COR-L47 (cell line): ENCODE results near the gene FIZ1.

Experiments
- DNase-seq: peaks from one replicate; lab custom pipeline; 2025; lab: John Stamatoyannopoulos, UW

Gene FIZ1

DNA sequence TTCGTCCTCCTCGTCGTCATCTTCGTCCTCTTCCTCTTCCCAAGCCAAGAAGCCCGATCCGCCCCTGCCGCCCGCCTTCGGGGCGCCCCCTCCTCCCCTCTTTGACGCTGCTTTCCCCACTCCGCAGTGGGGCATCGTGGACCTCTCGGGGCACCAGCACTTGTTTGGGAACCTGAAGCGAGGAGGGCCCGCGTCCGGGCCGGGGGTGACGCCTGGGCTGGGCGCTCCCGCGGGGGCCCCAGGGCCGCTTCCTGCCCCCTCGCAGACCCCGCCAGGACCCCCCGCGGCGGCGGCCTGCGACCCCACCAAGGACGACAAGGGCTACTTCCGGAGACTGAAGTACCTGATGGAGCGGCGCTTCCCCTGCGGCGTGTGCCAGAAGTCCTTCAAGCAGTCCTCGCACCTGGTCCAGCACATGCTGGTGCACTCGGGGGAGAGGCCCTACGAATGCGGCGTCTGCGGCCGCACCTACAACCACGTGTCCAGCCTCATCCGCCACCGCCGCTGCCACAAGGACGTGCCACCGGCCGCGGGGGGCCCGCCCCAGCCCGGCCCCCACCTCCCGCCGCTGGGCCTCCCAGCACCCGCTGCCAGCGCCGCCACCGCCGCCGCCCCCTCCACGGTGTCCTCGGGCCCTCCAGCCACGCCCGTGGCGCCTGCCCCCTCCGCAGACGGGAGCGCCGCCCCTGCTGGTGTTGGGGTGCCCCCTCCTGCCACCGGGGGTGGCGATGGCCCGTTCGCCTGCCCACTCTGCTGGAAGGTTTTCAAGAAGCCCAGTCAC is 14.8 kb upstream of the FIZ1 start:
- DNase-seq = no peak

DNA sequence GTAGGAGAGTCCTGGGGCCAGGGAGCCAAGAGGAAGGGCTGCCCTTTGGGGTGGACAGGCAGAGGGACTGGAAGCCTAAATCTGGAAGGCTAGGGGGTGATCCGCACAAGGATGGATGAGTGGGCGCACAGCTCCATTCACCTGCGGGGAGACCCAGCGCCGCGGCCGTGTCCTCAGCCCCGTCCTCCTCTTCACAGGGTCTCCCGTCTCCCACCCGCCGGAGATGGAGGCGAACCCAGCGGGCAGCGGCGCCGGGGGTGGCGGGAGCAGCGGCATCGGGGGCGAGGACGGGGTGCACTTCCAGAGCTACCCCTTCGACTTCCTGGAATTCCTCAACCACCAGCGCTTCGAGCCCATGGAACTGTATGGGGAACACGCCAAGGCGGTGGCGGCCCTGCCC is 14.1 kb upstream of the FIZ1 start:
- no peak for DNase-seq

DNA sequence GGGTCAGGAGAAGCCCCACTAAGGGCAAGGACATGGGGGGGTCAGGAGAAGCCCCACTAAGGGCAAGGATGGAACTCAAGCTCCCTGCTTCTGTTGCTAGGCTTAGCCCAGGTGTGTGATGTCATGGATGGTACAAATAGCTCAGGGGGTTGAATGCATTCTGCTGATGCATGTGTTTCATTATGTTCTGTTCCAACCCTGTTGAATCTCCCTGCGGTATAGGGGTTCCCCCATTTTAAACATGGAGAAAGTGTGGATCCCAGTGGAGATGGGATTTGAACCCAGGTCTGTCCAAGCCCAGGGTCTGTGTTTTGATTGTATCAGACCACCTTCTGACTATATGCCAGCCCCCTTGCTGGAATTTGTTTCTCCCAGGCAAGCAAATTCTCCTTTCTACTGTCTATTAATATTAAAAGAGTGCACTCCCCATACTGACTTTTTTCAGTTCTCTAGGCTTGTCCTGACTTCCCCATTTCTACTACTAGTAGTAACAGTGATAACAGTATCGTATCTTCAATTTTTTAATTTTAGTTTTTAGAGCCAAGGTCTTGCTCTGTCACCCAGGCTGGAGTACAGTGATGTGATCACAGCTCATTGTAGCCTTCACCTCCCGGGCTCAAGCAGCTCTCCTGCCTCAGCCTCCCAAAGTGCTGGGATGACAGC is 12.8 kb upstream of the FIZ1 start:
- no peak for DNase-seq

DNA sequence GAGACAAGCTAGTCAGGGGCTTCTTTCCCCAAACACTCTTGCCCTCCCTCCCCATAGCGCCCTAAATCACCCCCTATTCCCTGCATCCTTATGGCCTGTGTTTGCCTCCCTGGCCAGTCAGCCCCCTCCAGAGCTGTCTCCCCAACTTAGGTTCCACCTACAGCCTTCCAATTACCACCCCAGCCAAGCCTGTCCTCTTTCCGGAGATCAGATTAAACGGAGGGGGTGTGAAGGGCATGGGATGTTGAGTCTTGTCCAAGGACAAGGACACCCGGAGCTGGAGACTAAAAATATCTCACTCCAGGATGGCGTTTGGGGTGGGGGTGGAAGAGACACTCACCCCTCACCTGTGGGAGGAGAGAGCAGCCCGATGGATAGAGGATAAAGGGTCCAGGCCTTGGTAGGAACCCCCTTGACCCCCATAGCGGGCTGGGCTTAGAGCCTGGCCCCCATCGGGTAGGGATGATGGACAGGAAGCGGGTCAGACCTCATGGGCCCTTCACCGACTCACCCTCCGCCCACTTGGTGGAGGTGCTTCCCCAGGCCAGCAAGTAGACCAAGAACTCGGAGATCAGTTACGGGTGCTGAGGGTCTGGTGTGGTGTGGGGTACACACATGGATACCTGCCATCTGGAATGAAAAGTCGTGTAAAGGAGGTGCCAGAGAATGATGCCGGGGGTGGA is 12.1 kb upstream of the FIZ1 start:
- DNase-seq = no peak

DNA sequence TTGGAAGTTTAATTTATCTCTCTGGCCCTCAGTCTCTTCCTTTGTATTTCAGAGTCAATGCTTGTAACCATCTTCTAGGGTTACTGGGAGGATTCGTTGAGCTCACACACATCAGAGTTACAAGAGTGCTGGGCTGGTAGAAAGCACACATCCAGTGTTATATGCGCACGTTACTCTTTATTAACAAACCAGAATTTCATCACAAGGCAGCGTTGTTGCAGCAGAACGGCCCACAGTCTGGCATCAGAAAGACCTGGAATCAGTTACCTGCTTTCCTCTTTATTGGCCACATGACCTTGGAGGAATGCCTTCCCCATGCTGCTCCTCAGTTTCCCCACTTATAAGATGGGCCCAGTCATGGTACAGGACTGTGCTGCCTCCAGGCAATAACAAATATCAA is 10.0 kb upstream of the FIZ1 start:
- no peak for DNase-seq

DNA sequence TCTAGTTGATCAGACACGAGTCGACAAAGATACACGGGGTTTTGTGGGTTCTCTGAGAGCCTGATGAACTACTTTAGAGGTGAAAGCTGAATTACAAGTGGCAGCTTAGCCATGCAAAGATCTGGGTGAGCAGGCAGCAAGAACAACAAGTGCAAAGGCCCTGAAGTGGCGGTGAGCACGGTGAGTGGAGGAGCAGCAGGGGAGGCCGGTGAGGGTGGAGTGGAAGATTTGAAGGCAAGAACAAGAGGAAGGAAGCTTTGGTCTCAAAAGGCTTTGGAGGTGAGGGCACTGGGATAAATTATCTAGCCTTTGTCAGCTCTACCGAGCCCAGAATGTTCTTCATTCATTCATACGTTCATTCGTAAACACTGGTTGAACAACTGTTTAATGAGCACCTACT is 7.5 kb upstream of the FIZ1 start:
- no peak for DNase-seq

DNA sequence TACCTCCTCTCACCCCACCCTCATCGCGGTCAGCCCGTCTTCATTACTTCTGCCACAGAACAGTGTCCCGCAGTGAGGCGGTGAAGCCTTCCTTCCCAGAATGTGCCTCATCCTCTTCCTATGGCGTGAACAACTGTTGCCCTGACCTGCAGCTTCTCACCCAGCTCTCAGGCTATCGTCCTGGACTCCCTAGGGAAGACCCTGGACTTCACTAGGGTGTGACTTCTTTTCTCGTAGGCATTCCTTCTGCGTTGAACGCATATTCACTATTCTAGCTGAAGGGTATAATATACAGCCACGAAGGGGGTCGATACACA is 7.1 kb upstream of the FIZ1 start:
- DNase-seq = no peak

DNA sequence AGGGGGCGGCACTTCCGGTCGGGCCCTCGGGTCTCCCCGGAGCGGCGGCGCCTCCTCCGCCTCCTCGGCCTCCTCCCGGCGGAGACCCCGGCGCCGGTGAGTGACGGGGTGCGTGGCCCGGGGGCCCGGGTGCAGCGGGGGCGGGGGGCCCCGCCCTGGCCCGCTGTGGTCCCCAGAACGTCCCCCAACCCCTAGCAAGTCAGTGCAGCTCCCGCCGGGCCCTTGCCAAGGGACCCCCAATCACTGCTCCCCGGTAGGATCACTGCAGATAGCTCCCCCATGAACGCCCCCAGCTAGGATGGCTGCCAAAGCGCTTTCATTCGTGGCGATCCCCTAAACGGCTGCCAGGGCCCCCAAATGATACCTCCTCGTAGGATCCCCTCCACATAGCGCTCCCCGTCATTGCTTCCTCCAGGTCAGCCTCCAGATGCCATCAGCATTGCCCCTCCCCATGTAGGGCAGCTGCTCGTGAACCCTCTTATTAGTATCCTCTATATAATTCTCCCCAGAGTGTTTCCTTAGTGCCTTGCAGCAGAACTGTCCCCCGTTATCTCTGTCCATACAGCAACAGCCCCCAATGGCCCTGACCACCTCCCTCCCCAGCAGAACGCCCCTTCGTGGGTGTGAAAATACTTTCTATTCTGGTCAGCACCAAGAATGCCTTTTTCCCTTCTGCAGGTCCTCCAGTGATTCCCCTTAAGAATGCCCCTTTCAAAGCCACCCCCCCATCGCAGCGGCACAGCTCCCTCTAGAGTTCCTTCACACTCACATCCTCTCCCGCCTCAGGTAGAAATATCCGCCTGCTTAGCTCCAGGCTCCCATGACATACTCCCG is 6.5 kb upstream of the FIZ1 start, which contains the start of gene ZNF865:
ZNF865 (plus strand) TSS at position 11 of the 834 bp plus-strand sequence. CDS start 7,972 bp downstream, outside the sequence.
- peak; percentile 72 for DNase-seq

DNA sequence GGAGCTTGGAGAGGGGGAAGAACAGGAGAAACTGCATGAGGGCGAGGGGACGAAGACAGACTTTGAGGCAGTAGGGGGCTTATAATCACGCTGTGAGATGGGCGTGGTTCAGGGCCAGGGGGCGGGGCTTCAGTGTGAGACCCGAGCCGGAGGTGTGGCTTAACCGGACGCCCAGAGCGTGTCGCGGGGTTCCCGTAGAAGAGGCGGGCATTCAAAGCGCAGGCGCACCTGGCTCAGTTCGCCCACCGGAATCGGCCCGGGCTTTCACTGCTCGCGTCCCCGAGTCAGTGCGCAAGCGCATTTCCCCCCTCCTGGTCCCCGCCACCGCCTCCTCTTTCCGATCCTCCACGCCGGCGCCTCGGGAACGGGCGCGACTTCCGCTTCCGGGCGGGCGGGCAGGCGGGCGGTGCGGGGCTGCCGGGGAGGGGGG is 5.9 kb upstream of the FIZ1 start:
- DNase-seq = peak; percentile 99

DNA sequence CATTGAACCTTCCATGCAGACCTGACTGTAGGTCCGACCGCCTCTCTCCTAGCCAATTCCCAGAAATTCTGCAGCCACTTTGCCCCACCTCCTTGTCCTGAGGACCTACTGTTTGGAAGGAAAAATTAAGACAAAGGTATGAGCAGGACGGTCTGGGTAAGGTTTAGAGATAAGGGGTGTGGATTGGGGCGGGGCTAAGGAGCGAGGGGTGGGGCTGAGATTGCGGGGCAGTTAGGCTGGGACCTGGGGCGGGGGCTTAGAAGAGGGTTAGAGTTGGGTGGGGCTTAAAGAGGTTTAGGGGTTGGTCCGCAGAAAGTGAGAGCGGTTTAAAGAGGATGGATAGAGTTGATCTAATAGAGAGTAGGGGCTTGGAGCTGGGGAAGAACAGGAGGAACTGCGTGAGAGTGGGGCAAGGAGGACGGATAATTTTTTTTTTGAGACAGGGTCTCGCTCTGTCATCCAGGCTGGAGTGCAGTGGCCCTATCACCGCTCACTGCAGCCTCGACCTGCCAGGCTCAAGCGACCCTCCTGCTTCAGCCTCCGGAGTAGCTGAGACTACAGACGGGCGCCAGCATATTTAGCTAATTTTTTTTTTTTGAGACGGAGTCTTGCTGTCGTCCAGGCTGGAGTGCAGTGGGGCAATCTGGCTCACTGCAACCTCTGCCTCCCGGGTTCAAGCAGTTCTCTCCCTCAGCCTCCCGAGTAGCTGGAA is 4.4 kb upstream of the FIZ1 start:
- DNase-seq = no peak

DNA sequence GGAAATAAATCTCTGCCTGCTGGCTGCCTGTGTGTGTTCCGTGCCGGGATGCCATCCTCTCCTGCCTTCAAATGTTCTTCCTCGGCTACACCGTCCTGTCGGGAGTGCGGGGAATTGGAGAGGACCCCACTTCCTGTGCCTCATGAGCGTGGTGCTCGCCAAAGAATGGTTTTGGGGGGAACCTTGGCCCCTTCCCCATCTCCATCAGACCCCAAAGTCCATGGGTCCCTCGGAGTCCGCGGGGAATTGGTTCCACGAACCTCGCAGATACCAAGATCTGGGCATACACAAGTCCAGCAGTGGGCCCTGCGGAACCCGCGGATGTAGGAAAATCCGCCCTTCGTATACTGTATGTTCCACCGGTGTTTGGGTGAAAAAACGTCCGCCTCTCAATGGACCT is 3.8 kb upstream of the FIZ1 start:
- no peak for DNase-seq

DNA sequence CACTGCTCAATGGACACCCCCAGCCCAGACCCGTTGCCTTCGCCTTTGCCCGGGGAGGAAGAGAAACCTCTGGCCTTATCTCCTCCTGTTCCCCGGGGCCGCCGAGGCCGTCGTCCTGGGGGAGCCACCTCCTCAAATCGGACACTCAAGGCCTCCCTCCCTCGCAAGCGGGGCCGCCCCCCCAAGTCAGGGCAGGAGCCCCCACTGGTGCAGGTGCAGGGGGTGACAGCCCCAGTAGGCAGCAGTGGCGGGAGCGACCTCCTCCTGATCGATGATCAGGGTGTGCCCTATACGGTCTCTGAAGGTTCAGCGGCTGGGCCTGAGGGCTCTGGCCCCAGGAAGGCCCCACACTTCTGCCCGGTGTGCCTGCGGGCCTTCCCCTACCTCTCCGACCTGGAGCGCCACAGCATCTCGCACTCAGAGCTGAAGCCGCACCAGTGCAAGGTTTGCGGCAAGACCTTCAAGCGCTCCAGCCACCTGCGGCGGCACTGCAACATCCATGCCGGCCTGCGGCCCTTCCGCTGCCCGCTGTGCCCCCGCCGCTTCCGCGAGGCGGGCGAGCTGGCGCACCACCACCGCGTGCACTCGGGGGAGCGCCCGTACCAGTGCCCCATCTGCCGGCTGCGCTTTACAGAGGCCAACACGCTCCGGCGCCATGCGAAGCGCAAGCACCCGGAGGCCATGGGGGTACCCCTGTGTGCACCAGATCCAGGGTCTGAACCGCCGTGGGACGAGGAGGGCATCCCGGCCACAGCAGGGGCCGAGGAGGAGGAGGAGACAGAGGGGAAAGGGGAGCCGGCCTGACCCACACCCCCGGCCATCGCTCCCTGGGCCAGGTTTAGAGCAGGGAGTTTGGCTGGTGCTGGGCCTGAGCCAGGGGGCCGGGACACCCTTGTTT is 3.0 kb upstream of the FIZ1 start:
- DNase-seq = no peak

DNA sequence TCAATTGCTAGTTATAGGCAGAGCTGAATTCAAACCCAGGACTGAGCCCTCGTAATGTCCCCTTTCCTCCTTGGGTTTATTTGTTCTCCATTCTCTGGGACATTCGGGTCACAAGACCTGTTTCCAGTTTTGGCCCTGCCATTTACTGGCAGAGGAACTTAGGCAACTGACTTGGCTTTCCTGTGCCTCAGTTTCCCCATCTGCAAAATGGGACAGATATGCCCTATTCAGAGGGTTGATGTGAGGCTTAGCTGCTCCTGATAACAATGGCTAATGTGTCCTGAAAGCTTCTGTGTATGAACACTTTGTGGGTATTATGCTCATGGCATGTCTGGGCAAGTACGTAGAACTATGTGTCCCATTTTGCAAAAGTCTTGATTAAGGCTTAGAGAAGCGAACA is 1.8 kb upstream of the FIZ1 start:
- no peak for DNase-seq

DNA sequence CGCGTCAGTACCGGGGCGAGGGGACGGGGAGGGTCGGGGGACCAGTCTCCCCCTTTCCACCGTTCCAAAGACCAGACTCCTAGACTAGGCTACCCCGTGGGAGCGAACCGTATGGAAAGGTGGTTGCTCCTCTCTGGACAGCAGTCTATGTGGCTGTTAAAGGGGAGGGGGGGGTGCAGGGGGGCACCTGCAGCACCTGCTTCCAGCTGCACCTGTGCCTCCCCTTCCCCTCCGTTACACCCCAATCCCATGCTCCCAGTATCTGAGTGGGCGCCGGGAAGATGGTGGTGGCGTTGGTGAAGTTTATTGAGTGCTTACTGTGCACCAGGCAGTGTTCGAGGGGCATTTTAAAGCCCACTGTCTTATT is 1.3 kb upstream of the FIZ1 start:
- DNase-seq = no peak

DNA sequence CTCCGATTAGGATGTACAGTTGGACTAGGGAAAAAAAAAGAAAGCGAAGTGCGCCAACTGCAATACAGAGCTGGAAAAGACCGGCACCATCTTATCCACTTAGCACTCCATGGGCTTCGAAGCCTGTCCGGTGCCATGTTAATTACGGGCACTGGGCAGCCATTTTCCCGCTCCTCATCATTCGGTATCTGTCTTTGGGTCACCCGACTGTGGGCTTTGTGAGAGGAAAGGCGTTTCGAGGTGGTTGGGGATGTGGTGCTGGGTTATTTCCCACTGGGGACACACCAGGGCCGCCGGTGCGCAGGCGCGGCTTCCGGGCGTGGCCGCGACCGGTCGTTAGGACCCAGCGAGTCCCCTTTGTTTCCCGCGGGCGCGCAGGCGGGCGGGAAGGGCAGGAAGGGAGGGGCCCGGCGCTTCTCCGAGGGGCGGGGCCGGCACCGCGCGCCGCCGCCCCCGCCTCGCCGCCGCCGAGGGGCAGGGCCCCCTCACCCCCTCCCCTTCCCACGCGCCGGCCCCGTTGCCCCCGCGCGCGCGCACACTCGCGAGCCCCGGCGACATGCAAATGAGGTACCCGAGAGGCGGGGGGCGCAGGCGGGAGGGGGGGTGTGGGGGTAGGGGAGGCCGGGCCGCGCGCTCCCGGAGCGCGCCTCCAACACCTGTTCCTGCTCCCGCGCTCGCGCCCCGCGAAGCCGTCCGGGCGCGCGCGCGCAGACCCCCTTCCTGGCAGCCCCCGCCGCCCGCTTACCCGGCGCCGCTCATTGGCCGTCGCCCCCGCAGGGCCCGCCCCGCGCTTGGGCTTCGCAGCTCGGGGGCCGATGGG is 735 bp upstream of the FIZ1 start, which contains the start of gene ZNF524:
ZNF524 (plus strand) TSS at position 447 of the 820 bp plus-strand sequence. CDS start 1,825 bp downstream, outside the sequence.
- DNase-seq = peak; percentile 88

DNA sequence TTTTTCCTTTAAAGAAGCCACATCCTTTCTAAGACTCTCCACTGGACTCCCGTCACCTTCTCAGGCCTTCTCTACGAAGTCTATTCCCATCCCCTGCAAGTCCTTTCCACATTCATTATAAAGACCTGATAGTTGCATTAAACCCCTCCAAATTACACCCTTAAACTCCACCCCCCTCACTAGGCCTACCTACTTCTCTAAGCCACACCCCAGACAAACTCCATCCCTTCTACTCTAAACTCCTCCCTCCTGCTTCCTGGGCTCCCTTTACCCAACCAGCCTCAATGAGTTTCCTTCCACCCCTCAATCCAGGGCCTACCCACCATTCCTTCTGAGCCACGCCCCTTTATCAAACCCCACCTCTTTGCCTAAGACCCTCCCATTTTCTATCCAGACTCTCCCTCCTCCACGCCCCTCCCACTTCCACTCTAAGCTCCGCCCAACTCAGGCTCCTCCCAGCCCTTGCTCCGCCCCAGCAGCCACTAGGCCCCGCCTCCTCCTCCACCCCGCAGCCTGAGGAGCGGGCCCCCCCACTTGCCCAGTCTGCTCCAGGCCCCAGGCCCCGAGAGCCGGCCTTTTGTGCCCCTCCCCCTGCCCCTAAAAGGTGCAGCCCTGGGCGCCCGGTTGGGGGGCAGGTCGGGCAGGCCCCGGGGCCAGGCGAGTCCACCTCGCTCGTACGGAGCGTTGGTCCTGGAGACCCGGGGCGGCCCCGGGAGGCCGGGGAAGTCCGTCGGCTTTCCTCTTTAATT is 424 bp downstream of the FIZ1 start:
- DNase-seq = peak; percentile 88

DNA sequence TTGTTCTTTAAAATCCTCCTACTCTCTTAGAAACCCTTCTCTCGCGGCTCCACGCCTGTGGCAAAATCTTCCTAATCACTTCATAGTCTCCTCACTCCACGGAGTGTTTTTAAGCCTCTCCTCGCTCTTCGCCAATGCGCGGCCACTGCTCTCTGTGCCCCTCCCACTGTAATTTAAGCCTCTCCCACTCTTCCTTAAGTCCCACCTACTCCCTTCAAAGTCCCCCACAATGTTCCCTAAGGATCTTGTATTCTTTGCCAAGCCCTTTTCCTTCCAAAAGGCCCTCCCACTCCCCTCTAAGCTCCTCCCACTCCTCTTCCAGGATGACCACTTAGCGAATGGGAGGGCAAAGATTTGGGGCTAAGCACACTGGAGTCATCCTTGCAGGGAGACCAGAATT is 1.3 kb downstream of the FIZ1 start:
- no peak for DNase-seq

DNA sequence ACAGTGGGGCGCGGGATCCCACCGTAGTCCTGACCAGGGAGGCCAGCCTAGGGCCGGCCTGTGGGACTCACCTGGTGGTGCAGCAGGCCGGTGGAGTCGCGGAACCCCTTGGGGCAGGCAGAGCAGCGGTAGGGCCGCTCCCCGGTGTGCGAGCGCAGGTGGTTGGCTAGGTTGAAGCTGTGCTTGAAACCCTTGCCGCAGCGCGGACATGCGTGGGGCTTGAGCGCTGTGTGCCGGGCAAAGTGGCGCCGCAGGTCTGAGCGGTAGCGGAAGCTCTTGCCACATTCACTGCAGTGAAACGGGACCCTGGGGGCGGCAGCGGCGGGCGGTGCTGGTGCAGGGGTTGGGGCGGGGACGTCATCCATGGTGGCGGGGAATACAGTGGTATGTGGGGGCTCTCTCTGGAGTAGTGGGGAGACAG is 1.8 kb downstream of the FIZ1 start:
- DNase-seq = no peak

DNA sequence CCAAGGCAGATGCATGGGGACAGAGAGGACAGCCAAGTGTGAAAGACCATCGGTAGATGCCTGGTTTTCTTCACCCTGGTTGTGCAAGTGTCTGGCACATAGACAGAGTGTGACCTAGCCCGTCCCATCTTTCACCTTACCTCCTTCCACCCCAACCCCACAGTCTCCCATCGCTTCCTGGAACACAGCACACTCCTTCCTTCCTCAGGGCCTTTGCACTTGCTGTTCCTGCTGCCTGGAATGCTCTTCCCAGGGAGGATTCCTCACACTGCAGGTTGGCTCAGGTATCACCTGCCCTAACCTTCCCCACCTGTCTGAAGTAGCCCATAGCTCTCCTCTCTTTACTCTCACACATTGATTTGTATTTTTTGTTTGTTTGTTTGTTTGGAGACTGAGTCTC is 3.0 kb downstream of the FIZ1 start:
- no peak for DNase-seq
